NCI-H2107 (cell line): ENCODE data around the gene SLC26A4.

ENCODE experiments used
- DNase-seq: peaks from one replicate; lab custom pipeline; 2025; lab: John Stamatoyannopoulos, UW

The SLC26A4 gene

GRCh38 chr7:107746006-107746405 lies 85.4 kb downstream of the SLC26A4 start:
- DNase-seq, result no peak

GRCh38 chr7:107751113-107751512 lies 90.5 kb downstream of the SLC26A4 start:
- no peak for DNase-seq

GRCh38 chr7:107754642-107755041 lies 94.0 kb downstream of the SLC26A4 start:
- no peak for DNase-seq

- DNase-seq, result no peak
These were observed 98.0 kb downstream of the SLC26A4 start for GRCh38 chr7:107758667-107759066.

GRCh38 chr7:107767391-107767790 lies 106.8 kb downstream of the SLC26A4 start:
- DNase-seq, result no peak
